Measurements from ENCODE around the gene SDR39U1. TPM values are rescaled to one million over a fixed set of nuclear protein-coding genes. Genes with fewer than 3 reads are reported as not detected.
A peak's percentile ranks its signal among the peaks of the same experiment; 100 is the strongest.

Gene SDR39U1
- total RNA-seq, 1 donor = 13.7 TPM

GRCh38 chr14:24440606-24441399 lies 1.8 kb downstream of the SDR39U1 start:
- H3K4me3 ChIP-seq (ENCODE audit: low read depth, low read length) = peak overlapping the region; percentile 96
- TF ChIP-seq CTCF (IDR thresholded peaks at IDR 0.05; ENCODE audit: insufficient read depth, low read length) = no peak
- no peak for DNase-seq (ENCODE audit: low read depth)

GRCh38 chr14:24439830-24440605 lies 2.6 kb downstream of the SDR39U1 start:
- no peak overlapping the region for H3K4me3 ChIP-seq (ENCODE audit: low read depth, low read length)
- DNase-seq (ENCODE audit: low read depth) = peak; percentile 31
- TF ChIP-seq CTCF (IDR thresholded peaks at IDR 0.05; ENCODE audit: insufficient read depth, low read length) = no peak

GRCh38 chr14:24439257-24439656 lies 3.3 kb downstream of the SDR39U1 start:
- no peak for DNase-seq (ENCODE audit: low read depth)
- no peak overlapping the region for H3K4me3 ChIP-seq (ENCODE audit: low read depth, low read length)
- no peak for TF ChIP-seq CTCF (IDR thresholded peaks at IDR 0.05; ENCODE audit: insufficient read depth, low read length)

- no peak for DNase-seq (ENCODE audit: low read depth)
- H3K4me3 ChIP-seq (ENCODE audit: low read depth, low read length) = no peak overlapping the region
- no peak for TF ChIP-seq CTCF (IDR thresholded peaks at IDR 0.05; ENCODE audit: insufficient read depth, low read length)
Observed at GRCh38 chr14:24438223-24439097, 4.1 kb downstream of the SDR39U1 start.

GRCh38 chr14:24437736-24438067 lies 4.9 kb downstream of the SDR39U1 start:
- H3K4me3 ChIP-seq (ENCODE audit: low read depth, low read length) = no peak overlapping the region
- DNase-seq (ENCODE audit: low read depth) = no peak
- no peak for TF ChIP-seq CTCF (IDR thresholded peaks at IDR 0.05; ENCODE audit: insufficient read depth, low read length)

GRCh38 chr14:24437020-24437735 lies 5.4 kb downstream of the SDR39U1 start:
- TF ChIP-seq CTCF (IDR thresholded peaks at IDR 0.05; ENCODE audit: insufficient read depth, low read length) = no peak
- DNase-seq (ENCODE audit: low read depth) = no peak

More at GRCh38 chr14:24437020-24437735, 5.4 kb downstream of the SDR39U1 start:
- no peak overlapping the region for H3K4me3 ChIP-seq (ENCODE audit: low read depth, low read length)
